Daoy (cell line): ENCODE measurements around the gene SALL3. TPM values are rescaled to one million over a fixed set of nuclear protein-coding genes. Genes with fewer than 3 reads are reported as not detected.

Experiments used
- DNase-seq: peaks from one replicate; pipeline ENCODE4 v3.0.0-alpha.2; 2015; ENCODE audit warnings: low read depth
- total RNA-seq: library from RNA; depleted of rRNA; stranded (reverse); fragments of >200 nt; shearing (Covaris generic); gene quantifications from 2 replicates; pipeline ENCODE4 v1.2.3, GENCODE V29; 2014

Gene SALL3
- total RNA-seq, 1 experiment from 2014 or later = 4.1 TPM

GRCh38 chr18:78980777-78981380 is 1.3 kb downstream of the SALL3 start:
- peak; percentile 56 for DNase-seq

DNA sequence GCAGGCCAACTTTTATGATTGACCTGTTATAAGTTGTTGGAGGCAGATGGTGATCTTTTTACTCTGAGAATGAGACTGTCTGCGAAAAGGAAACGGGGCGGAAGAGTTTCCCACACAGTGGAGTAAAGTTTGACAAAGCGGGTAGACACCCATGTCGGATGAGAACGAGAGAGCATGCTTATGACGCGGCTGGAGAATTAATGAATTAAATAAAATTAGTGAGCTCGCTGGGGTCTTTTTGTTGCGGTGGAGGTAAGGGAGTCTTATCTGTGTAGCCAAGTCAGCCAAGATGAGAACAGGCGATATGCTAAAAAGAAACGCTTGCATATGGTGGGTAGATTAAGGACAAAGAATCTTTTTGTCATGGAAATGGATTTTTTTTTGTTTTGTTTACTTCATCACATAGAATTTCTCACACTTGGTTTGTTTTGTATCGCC is 1.8 kb downstream of the SALL3 start:
- peak; percentile 37 for DNase-seq

GRCh38 chr18:78981989-78982620 is 2.5 kb downstream of the SALL3 start:
- no peak for DNase-seq

- DNase-seq = no peak
Observed at GRCh38 chr18:78983512-78983911, 3.9 kb downstream of the SALL3 start.

DNA sequence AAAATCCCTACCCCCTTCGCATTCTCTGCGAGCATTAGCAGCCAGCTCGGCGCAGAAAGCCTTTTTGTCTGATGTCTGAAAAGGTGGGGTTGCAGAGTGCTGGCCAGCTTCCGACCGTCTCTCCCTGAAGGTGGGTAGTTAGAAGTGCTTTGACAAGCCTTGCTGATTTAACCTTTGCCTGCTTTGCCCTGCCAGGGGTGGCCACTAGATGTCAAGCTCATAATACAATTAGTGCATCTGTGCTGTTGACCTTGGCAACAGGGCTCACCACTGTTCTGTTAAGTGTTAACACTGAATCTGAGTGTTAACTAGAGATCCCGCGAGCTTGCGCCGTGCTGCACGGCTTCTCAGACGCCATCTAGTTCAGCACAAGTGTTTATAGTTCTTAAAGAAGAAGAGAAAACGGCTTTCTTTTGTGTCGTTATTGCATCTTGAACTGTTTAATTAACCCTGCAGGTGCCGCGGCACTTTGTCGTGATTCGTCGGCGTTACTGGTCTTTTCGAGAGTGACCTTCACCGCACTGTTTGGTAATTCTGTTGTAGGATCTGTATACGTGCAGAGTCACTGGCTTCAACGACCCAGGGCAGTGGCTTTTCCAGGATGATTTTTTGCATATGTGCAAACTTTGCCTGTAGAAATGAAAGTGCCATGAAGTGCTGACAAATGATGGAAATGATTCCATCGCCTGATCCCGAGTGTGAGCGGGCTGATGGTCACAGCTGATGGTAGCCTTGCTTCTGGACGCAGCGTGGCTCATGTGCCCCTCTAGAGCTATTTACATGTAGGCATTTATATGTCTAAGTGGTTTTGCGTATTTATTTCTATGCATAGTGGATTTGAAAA is 5.5 kb downstream of the SALL3 start:
- DNase-seq = peak; percentile 58

- peak; percentile 69 for DNase-seq
Observed at GRCh38 chr18:78986018-78986481, 6.4 kb downstream of the SALL3 start.

GRCh38 chr18:78991446-78991845 is 11.8 kb downstream of the SALL3 start:
- no peak for DNase-seq

GRCh38 chr18:78992041-78993011 is 12.7 kb downstream of the SALL3 start:
- no peak for DNase-seq

DNA sequence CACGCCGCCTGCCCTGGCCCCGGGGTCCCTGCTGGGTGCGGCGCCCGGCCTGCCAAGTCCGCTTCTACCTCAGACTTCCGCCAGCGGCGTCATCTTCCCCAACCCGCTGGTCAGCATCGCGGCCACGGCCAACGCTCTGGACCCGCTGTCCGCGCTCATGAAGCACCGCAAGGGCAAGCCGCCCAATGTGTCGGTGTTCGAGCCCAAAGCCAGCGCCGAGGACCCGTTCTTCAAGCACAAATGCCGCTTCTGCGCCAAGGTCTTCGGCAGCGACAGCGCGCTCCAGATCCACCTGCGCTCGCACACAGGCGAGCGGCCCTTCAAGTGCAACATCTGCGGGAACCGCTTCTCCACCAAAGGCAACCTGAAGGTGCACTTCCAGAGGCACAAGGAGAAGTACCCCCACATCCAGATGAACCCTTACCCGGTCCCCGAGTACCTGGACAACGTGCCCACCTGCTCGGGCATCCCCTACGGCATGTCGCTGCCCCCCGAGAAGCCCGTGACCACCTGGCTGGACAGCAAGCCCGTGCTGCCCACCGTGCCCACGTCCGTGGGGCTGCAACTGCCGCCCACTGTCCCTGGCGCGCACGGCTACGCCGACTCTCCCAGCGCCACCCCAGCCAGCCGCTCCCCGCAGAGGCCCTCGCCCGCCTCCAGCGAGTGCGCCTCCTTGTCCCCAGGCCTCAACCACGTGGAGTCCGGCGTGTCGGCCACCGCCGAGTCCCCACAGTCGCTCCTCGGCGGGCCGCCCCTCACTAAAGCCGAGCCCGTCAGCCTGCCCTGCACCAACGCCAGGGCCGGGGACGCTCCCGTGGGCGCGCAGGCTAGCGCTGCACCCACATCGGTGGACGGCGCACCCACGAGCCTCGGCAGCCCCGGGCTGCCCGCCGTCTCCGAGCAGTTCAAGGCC is 13.7 kb downstream of the SALL3 start:
- DNase-seq = no peak

- DNase-seq = no peak
Observed at GRCh38 chr18:78994000-78994399, 14.4 kb downstream of the SALL3 start.

GRCh38 chr18:78994531-78994930 is 14.9 kb downstream of the SALL3 start:
- DNase-seq = no peak

DNA sequence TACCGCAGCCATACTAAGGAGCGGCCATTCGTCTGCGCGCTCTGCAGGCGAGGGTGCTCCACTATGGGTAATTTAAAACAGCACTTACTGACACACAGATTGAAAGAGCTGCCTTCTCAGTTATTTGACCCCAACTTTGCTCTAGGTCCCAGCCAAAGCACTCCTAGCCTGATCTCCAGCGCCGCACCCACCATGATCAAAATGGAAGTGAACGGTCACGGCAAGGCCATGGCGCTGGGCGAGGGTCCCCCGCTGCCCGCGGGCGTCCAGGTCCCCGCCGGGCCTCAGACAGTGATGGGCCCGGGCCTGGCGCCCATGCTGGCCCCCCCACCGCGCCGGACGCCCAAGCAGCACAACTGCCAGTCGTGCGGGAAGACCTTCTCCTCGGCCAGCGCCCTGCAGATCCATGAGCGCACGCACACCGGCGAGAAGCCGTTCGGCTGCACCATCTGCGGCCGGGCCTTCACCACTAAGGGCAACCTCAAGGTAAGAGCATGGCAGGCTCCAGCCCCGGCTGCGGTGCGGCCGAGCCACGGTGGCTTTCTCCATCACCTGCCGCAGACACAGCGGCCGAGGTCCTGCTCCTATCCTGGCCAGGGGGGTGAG is 15.5 kb downstream of the SALL3 start:
- no peak for DNase-seq

DNA sequence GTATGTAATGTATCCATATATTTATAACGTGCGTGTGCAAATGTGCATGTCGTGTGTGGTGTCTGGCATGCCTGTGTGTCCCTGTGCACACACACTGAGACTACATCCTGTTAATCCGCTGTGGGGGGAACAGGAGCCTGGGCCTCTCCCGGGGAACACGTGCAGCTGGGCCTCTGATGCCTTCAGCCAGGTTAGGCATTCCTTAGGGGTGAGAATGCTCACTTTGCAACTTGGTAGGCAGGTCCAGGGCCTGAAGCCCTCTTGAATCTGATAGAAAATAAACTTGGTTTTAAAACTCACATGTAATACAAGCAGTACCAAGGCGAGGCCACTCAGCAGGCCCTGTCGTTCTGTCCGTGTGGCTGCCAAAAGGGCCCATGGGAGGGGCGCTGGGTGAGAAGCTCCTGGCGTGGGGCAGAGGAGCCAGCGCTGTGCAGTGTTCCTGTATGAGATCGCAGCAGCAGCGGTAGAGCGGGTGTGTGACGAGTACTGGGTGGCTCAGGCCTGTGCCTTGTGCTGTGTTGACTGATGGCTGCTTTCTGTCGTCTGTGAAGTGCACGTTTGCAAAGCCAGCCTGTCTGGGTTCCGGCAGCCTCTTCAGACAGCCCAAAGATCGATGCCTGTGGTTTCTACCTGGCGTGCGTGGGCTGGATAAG is 16.2 kb downstream of the SALL3 start:
- peak; percentile 25 for DNase-seq

- DNase-seq = no peak
Observed at GRCh38 chr18:78996741-78997490, 17.3 kb downstream of the SALL3 start.

- DNase-seq = peak; percentile 30
Observed at GRCh38 chr18:78998371-78999071, 18.9 kb downstream of the SALL3 start.

- no peak for DNase-seq
Observed at GRCh38 chr18:78999939-79000338, 20.3 kb downstream of the SALL3 start.

DNA sequence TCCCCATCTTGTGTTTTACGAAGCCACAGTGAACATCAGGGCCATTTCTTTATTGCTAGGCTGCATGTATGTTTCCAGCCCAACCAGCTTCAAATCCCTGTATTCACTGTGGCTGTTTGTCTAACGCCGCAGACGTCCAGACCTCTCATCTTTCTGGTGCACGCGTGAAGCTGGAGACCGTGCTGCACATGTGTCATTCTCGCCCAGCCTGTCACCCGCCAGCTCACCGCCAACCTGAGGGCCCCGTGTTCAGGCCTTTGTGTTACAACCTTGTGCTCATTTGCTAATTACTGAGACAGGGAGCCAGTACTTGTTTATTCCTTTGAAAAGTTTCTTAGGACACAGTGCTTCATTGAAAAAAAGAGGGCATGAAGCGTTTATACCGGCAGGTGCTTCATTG is 21.4 kb downstream of the SALL3 start:
- DNase-seq = no peak

DNA sequence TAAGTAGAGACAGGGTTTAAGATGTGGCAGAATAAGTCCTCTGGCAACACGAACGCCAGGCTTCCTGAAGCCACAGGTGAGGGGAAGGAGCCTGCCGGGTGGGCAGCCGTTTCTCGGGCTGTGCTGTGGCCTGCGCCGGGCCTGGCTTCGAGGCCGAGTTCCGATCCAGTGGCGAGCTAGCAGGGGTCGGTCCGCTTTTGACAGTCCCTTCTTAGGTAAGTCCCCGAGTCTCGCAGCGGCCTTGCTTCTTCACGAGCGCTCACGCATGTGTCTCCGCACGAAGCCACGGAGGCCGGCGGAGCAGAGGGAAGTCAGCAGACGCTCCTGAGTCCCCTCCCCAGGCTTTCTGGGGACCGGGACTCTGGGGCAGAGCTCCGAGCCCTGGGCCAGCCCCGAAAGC is 26.0 kb downstream of the SALL3 start:
- no peak for DNase-seq
